Measurements from ENCODE around the gene PTPRG. TPM values are rescaled to one million over a fixed set of nuclear protein-coding genes. Genes with fewer than 3 reads are reported as not detected.

The PTPRG gene
- total and polyA plus RNA-seq, 2 donors, result 22.7 to 95.3 TPM

- no peaks in the 10 kb centered on the region for H3K4me1 ChIP-seq (ENCODE audit: insufficient read depth)
- H3K36me3 ChIP-seq (ENCODE audit: insufficient read depth), result no peaks in the 10 kb centered on the region
- WGBS, result 92% methylated on average over 2 of the region's 2 CpGs
- no peak overlapping the region for H3K4me3 ChIP-seq (ENCODE audit: low read depth, low read length)
- H3K27ac ChIP-seq (ENCODE audit: low read depth), result no peak overlapping the region
- DNase-seq (ENCODE audit: extremely low spot score), result no peak
These were observed 261.2 kb downstream of the PTPRG start for GRCh38 chr3:61822588-61822987.

GRCh38 chr3:61824553-61825135 lies 263.3 kb downstream of the PTPRG start:
- 97% methylated on average over 2 of the region's 2 CpGs for WGBS
- H3K4me3 ChIP-seq (ENCODE audit: low read depth, low read length), result no peak overlapping the region
- DNase-seq (ENCODE audit: extremely low spot score), result no peak
- no peaks in the 10 kb centered on the region for H3K36me3 ChIP-seq (ENCODE audit: insufficient read depth)
- H3K27ac ChIP-seq (ENCODE audit: low read depth), result no peak overlapping the region
- H3K4me1 ChIP-seq (ENCODE audit: insufficient read depth), result no peaks in the 10 kb centered on the region

- DNase-seq (ENCODE audit: extremely low spot score), result no peak
- Histone ChIP-seq H3K4me1 (ENCODE audit: insufficient read depth) (no peaks in the 10 kb centered on the region), H3K4me3 (ENCODE audit: low read depth, low read length) (no peak overlapping the region), H3K36me3 (ENCODE audit: insufficient read depth) (no peaks in the 10 kb centered on the region), H3K27ac (ENCODE audit: low read depth) (no peak overlapping the region)
- WGBS, result 81% methylated on average over 5 of the region's 5 CpGs
These were observed 264.8 kb downstream of the PTPRG start for GRCh38 chr3:61826161-61826560.

GRCh38 chr3:61828184-61828874 lies 267.0 kb downstream of the PTPRG start:
- H3K4me3 ChIP-seq (ENCODE audit: low read depth, low read length), result no peak overlapping the region
- 84% methylated on average over 7 of the region's 7 CpGs for WGBS
- no peak overlapping the region for H3K27ac ChIP-seq (ENCODE audit: low read depth)
- no peaks in the 10 kb centered on the region for H3K4me1 ChIP-seq (ENCODE audit: insufficient read depth)
- no peak for DNase-seq (ENCODE audit: extremely low spot score)
- no peaks in the 10 kb centered on the region for H3K36me3 ChIP-seq (ENCODE audit: insufficient read depth)

- 71% methylated on average over 16 of the region's 16 CpGs for WGBS
- H3K4me1 ChIP-seq (ENCODE audit: insufficient read depth), result no peaks in the 10 kb centered on the region
- DNase-seq (ENCODE audit: extremely low spot score), result no peak
- H3K4me3 ChIP-seq (ENCODE audit: low read depth, low read length), result no peak overlapping the region
- no peaks in the 10 kb centered on the region for H3K36me3 ChIP-seq (ENCODE audit: insufficient read depth)
- H3K27ac ChIP-seq (ENCODE audit: low read depth), result no peak overlapping the region
These were observed 267.7 kb downstream of the PTPRG start for GRCh38 chr3:61828880-61829721.

GRCh38 chr3:61829722-61830350 lies 268.5 kb downstream of the PTPRG start:
- Histone ChIP-seq H3K36me3 (ENCODE audit: insufficient read depth) (no peaks in the 10 kb centered on the region), H3K4me1 (ENCODE audit: insufficient read depth) (no peaks in the 10 kb centered on the region), H3K4me3 (ENCODE audit: low read depth, low read length) (no peak overlapping the region), H3K27ac (ENCODE audit: low read depth) (no peak overlapping the region)
- DNase-seq (ENCODE audit: extremely low spot score), result no peak
- 62% methylated on average over 5 of the region's 5 CpGs for WGBS

- Histone ChIP-seq H3K36me3 (ENCODE audit: insufficient read depth) (no peaks in the 10 kb centered on the region), H3K4me3 (ENCODE audit: low read depth, low read length) (no peak overlapping the region), H3K4me1 (ENCODE audit: insufficient read depth) (no peaks in the 10 kb centered on the region), H3K27ac (ENCODE audit: low read depth) (no peak overlapping the region)
- 92% methylated on average over 1 of the region's 1 CpG for WGBS
- no peak for DNase-seq (ENCODE audit: extremely low spot score)
These were observed 270.6 kb downstream of the PTPRG start for GRCh38 chr3:61831973-61832372.

- no peak overlapping the region for H3K4me3 ChIP-seq (ENCODE audit: low read depth, low read length)
- H3K4me1 ChIP-seq (ENCODE audit: insufficient read depth), result no peaks in the 10 kb centered on the region
- H3K27ac ChIP-seq (ENCODE audit: low read depth), result no peak overlapping the region
- WGBS, result 65% methylated on average over 6 of the region's 6 CpGs
- no peaks in the 10 kb centered on the region for H3K36me3 ChIP-seq (ENCODE audit: insufficient read depth)
- no peak for DNase-seq (ENCODE audit: extremely low spot score)
These were observed 271.2 kb downstream of the PTPRG start for GRCh38 chr3:61832375-61833229.

GRCh38 chr3:61839256-61839655 lies 277.9 kb downstream of the PTPRG start:
- 59% methylated on average over 2 of the region's 2 CpGs for WGBS
- no peak overlapping the region for H3K4me3 ChIP-seq (ENCODE audit: low read depth, low read length)
- no peaks in the 10 kb centered on the region for H3K4me1 ChIP-seq (ENCODE audit: insufficient read depth)
- H3K36me3 ChIP-seq (ENCODE audit: insufficient read depth), result no peaks in the 10 kb centered on the region
- H3K27ac ChIP-seq (ENCODE audit: low read depth), result no peak overlapping the region
- DNase-seq (ENCODE audit: extremely low spot score), result no peak

GRCh38 chr3:61841111-61841845 lies 279.9 kb downstream of the PTPRG start:
- Histone ChIP-seq H3K27ac (ENCODE audit: low read depth) (peak overlapping the region; percentile 5), H3K4me3 (ENCODE audit: low read depth, low read length) (no peak overlapping the region), H3K36me3 (ENCODE audit: insufficient read depth) (no peaks in the 10 kb centered on the region), H3K4me1 (ENCODE audit: insufficient read depth) (no peaks in the 10 kb centered on the region)
- no peak for DNase-seq (ENCODE audit: extremely low spot score)
- 78% methylated on average over 10 of the region's 10 CpGs for WGBS

- Histone ChIP-seq H3K27ac (ENCODE audit: low read depth) (no peak overlapping the region), H3K4me1 (ENCODE audit: insufficient read depth) (no peaks in the 10 kb centered on the region), H3K4me3 (ENCODE audit: low read depth, low read length) (no peak overlapping the region), H3K36me3 (ENCODE audit: insufficient read depth) (no peaks in the 10 kb centered on the region)
- DNase-seq (ENCODE audit: extremely low spot score), result no peak
- 75% methylated on average over 2 of the region's 2 CpGs for WGBS
These were observed 280.6 kb downstream of the PTPRG start for GRCh38 chr3:61841988-61842387.

- H3K27ac ChIP-seq (ENCODE audit: low read depth), result no peak overlapping the region
- H3K4me3 ChIP-seq (ENCODE audit: low read depth, low read length), result no peak overlapping the region
- 97% methylated on average over 5 of the region's 5 CpGs for WGBS
- no peaks in the 10 kb centered on the region for H3K4me1 ChIP-seq (ENCODE audit: insufficient read depth)
- DNase-seq (ENCODE audit: extremely low spot score), result no peak
- no peaks in the 10 kb centered on the region for H3K36me3 ChIP-seq (ENCODE audit: insufficient read depth)
These were observed 283.0 kb downstream of the PTPRG start for GRCh38 chr3:61844346-61844745.
